DMS79 treated with DMSO at 0.1 percent for 48 hours (cell line): Measurements from ENCODE around the gene DDX17.

Experiments used
- DNase-seq: peaks from one replicate; lab custom pipeline; 2025; lab: John Stamatoyannopoulos, UW

The DDX17 gene

DNA sequence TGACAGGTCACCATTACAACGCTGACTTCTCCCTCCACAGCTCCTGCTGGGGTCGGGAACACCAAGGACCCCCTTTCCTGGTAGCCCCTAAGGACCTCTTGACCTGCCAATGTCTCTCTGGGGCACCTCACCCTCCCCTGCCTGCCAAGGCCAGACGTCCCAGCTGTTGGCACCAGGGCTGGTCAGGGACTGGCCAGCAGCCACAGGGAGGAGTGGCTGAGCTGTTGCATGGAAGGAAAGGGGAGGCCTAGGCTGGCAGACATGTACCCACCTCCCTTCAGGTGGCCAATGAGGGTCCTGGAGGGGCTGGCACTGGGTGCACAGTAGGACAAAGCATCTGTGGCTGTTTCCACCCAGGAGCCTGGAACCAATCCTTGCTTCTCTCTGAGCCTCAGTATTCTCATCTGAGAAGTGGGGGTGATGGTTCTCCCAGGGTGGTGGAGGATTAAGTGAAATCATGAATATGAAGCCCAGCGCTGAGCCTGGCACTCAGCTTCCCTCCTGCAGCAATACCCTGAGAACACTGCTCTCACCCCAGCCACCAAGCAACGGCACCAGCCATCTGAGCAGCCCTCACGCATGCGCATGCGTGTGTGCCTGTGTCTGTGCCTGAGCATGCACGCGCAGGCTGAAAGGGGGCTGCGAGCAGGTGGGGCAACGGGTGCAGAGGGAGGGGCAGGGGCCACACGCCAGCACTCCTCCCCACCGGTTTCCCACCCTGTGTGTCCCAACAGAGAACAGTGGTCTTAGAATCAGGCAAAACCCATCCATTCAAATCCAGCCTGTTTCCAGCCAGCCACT is 57.0 kb downstream of the DDX17 start:
- DNase-seq: no peak

DNA sequence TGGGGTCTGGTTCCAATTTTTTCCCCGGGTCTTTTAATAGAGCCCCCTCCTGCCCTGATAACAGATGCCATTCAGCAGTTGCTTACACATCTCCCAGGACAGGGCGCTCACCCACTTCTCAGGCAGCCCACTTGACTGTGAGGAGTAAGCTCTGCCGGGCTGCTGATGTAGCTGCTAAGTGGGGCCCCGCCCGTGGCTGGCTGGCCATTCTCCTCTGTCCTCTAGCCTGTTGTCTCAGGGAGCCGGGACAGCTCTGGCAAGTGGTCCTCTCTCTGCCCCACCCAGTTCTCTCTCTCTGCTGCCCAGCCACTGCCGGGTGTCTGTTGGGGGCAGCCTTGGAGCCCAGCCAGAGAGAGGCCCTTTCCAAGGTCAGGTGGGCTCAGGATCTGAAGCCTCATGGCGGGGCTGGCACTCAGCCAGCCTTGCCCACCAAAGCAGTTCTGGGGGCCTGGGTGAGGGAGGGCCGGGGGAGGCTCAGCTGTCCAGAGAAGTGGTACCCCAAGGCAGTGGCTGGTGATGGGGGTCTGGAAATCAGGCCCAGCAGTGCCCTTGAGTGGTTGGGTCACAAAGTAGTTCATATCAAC is 60.0 kb downstream of the DDX17 start:
- no peak for DNase-seq

DNA sequence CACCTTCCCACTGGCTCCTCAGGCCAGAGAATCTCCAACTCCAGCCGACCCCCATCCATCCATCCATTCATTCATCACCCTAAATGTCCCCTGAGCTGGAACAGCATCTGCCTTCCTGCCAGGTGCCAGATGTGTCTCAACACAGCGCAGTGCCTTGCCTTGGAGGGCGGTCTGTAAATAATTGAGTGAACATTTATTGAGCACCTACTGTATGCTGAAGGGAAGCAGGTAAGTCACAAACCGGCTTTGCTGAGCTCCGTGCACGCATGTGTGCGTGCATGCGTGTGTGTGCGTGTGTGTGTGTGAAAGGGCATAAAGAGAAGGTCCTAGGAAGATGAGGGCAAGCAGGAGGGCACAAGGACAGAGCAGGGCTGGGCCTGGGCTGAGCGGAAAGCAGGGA is 61.3 kb downstream of the DDX17 start:
- DNase-seq: no peak

DNA sequence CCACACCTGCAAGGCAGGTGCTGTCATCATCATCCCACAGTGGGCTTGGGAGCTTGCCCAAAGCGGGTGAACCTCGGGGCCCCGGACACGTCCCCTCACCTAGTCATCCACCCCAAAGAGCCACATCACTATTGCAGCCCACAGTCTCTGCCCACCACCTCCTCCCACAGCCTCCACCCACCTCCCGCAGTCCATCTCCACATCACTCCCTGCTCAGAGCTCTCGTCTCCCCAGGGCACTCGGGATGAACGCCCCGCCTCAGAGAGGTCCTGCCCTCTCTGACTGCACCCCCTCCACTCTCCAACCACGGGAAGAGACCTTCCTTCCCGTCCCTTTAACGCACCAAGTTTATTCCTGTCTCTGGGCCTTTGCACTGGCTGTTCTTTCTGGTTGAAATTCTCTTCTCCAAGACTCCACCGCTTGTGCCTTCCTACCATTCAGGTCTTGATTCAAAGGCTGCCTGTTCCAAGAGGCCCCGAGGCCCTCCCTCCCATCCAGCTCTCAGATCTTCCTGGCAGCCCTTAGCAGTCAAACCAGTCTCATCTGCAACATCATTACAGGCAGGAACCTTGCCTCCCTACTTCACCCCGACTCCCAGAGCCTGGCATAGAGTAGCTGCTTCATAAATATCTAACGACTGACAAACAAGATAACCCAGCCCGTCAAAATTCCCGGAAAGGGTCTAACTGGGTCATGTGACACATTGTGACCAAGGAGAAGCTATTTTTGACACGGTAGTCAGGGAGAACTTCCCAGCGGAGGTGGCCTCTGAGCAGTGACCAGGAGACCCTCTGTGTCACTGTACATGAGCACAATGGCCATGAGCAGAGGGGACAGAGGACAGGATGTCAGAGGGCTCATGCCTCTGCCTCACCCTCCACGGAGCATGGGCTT is 62.2 kb downstream of the DDX17 start:
- no peak for DNase-seq

DNA sequence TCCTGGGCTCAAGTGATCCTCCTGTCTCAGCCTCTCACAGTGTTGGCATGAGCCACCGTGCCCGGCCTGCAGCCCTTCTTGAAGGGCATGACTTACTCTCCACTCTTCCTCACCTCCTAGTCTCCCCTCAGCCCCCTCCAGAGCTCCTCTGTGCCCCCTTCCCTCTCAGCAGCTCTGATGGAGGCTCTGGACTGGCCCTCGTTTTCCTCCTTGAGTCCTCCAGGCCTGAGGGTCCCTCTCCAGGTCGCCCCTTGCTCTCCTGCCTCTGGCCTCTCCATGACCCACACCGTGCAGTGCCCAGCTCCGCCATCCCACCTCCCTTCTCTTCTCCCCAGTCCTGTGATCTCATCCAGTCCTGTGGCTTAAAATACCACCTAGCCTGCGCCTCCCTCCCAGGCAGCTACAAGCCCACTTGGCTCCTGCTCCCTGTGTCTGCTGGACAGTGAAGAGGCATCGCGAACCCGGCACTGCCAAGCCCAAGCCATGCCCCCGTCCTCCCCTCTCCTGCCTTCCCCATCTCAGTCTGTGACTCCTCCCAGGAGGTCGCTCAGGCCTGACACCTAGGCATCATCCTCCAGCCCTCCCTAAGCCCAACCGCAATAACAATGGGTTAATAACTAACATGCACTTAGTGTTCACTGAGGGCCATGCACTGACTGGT is 63.0 kb downstream of the DDX17 start:
- DNase-seq: no peak

DNA sequence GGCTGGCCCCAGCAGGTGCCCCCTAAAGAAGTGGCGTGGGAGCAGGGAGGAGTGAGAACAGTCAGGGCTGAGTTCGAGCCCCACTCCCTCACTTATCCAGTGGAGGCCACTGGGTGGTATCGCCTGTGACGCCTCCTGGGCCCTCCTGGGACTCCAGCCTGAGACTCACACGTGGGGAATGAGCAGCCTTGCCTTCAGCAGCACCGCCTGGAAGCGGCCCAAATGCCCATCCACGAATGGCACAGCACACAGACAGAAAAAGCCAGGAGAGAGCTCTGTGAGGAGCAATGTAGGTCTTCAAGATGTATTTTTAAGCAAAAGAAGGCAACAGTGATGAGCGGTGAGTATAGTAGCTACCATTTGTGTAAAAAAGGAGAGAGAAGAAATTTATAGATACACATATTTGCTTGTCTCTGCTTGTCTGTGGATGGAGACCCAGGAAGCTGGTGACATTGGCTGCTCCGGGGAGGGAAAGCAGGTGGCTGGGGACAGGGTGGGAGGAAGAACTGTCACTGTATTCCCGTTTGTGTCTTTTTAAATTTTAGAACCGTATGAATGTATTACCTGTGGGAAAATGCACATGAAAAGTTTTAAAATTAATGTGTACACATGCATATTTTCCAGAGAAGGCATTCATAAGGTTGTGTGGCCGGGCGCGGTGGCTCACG is 64.4 kb downstream of the DDX17 start:
- no peak for DNase-seq

DNA sequence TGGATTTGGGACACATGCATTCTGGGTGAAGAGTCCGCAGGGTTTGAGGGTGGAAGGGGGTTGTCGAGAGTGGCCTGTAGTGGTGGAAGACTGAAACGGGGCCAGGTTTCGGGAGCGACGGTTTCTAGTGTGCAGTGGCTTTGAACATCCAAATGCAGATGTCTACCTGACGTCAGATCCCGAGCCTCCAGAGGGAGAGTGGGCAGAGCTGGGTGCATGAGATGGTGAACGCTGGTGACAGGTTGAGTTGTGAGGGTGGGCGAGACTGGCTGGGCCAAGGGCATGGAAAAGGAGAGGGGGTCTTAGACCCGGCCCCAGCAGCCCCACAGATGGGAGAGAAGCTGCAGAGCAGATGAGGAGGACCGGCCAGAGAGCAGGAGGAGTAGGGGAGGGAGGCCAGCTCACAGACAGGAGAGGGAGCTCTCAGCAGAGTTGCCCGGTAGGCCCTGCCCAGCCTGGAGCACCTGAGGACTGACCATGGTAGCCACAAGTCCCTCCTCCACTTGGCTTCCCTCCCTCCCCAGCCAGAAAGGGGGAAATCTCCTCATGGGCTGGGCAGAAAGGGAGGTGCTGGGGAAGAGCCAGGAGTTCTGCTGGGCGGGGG is 65.3 kb downstream of the DDX17 start:
- no peak for DNase-seq

DNA sequence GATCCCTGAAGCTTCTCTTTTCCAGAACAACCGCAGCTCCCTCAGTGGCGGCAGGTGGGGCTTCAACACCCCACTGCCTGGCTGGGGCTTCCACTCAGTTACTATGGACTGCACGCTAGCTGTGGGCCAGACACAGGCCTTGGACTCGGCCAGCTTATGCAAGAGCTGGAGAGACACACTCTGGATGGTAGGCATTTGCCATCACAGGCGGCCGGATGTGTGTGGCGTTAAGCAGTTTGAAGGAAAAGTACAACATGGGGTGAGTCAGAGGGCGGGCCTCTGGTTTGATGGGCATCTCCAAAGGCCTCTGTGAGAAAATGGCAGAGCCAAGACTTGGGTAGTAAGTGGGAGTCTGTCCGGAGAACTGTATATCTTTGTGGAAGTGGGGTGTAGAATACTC is 68.7 kb downstream of the DDX17 start:
- no peak for DNase-seq

DNA sequence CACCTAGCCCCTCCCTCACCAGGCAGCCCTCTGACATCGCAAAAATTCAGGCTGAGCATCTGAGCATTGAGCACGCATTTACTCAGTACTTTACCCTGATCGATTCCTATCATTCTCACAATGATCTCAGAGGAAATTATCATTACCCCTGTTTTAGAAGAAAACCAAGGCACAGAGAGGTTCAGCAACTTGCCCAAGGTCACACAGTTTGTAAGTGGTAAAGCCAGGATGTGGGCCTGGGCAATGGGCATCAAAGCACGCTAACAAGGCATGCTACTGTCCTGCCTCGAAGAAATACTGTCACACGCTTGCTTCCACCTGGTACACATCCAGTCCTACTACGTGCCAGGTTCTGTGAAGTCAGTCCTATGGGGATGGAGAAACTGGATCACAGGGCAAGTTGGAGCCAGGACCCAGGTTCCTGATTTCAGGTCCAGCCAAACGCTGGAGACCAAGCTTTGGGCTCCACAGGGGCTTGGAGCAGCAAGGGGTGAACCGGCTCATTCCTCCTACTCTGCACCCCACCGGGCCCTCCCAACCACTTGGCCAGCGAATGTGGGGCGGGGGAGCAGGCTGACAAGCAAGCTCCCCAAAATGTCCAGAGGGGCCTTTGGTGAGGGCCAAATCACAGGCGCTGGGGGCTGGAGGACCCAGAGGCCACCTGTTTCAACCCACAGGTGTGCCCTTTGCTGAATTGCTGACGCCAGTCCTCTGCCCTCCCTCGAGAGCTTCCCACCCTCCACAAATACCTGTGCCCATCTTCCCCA is 69.3 kb downstream of the DDX17 start:
- no peak for DNase-seq

DNA sequence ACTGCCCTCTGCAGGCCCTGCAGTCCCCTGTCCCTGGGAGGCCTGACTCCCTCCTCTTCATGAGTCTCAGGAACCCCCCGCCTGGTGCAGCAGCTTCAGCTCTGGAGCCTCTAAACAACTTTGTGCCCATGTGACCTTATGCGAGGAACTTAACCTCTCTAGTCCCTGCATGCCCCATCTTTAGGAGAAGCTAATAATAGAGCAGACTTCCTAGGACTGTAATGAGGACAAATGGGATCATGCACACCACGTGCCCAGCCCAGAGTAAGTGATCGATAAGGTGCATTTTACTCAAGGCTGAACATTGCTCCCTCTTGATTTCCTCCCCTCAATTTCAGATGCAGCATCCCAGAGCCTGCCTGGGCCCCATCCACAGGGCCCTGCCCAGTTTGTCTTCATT is 70.1 kb downstream of the DDX17 start:
- DNase-seq: no peak

DNA sequence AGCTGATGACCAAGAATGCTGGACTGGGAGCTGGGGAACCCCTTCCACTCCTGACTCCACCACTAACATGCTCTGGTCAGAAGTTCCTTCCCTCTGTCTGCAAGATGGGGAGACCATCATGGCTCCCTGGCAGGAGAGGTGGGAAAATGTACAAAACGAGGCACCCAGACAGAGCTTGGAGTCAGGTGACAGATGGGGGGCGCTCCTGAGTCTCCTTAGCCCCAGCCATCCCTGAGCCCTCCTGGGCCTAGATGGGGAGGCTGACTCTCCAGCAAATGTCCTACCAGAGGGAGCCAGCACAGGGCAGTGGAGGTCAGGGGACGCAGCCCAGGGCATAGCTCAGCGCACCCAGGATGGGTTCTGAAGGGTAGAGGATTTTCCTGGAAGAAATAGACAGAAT is 71.1 kb downstream of the DDX17 start:
- no peak for DNase-seq

DNA sequence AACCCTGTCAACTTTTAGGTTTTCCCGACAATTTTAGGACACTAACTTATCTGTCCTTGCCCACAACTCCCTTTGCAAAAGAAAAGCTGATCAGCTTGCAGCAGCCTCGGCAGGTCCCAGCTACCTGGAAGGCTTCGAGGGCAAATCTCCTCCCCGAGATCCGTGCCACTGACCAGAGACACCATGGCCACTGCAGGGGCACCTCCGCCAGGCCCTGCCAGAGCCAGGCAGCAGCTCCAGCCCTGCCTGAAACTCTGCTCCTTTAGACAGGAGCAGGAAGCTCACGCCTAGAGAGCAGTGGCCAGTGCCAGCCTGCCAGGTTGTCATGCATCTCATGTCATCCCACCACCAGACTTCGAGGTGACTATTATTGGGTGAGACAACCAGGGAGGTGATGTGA is 72.2 kb downstream of the DDX17 start:
- no peak for DNase-seq
